Transverse colon (tissue), 3 donors: ENCODE measurements around the gene GNAQ.

Experiments used
- POLR2A ChIP-seq: fragments of 450-650 bp; IDR thresholded peaks from one replicate; pipeline ENCODE4 v1.6.1; 2016; ENCODE audit warnings: antibody characterized with exemption, mild to moderate bottlenecking, moderate library complexity
- TF ChIP-seq, protein P1 (sequence below), 5 experiments: fragments of 200-600 bp in 3 of 5; fragments of 450-650 bp in 2 of 5; sonication (generic) in 3 of 5; IDR thresholded peaks; 1 replicate in 2 of 5; 2 replicates in 3 of 5; pipeline ENCODE4 v1.5.1; 2016 to 2017; ENCODE audit warnings: antibody characterized with exemption in 5 of 5, inconsistent platforms in 3 of 5, mild to moderate bottlenecking in 2 of 5, moderate library complexity in 1 of 5

DNA sequence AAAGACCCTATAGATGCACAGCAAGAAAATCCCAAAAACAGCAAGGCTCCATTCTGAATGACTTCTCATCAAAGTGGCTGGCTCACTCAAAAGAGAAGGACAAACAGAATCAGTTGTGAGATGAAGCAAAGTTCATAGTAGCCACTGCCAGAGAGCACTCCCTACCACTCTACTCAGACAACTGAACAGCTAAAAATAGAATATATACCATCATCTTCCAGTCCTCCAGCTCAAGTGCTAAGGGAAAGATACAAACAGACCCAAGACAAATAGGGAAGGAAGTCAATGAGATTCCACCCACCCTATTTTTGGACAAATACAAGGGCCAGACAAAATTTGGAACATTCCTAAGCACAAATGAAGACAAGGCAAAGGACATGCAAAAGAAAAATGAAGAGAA, 20.6 kb downstream of the GNAQ start:
- TF ChIP-seq POLR2A = no peak
- TF ChIP-seq, protein P1, sequence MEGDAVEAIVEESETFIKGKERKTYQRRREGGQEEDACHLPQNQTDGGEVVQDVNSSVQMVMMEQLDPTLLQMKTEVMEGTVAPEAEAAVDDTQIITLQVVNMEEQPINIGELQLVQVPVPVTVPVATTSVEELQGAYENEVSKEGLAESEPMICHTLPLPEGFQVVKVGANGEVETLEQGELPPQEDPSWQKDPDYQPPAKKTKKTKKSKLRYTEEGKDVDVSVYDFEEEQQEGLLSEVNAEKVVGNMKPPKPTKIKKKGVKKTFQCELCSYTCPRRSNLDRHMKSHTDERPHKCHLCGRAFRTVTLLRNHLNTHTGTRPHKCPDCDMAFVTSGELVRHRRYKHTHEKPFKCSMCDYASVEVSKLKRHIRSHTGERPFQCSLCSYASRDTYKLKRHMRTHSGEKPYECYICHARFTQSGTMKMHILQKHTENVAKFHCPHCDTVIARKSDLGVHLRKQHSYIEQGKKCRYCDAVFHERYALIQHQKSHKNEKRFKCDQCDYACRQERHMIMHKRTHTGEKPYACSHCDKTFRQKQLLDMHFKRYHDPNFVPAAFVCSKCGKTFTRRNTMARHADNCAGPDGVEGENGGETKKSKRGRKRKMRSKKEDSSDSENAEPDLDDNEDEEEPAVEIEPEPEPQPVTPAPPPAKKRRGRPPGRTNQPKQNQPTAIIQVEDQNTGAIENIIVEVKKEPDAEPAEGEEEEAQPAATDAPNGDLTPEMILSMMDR (IDR thresholded peaks at IDR 0.05) = no peak
